A204.1 (cell line): ENCODE results near the gene PLEKHA1.

Experiments used
- FAIRE-seq: peaks from 2 replicates; lab custom pipeline; 2012; peaks lifted over from hg19 to GRCh38; lab: Jason Lieb, UNC

The PLEKHA1 gene

DNA sequence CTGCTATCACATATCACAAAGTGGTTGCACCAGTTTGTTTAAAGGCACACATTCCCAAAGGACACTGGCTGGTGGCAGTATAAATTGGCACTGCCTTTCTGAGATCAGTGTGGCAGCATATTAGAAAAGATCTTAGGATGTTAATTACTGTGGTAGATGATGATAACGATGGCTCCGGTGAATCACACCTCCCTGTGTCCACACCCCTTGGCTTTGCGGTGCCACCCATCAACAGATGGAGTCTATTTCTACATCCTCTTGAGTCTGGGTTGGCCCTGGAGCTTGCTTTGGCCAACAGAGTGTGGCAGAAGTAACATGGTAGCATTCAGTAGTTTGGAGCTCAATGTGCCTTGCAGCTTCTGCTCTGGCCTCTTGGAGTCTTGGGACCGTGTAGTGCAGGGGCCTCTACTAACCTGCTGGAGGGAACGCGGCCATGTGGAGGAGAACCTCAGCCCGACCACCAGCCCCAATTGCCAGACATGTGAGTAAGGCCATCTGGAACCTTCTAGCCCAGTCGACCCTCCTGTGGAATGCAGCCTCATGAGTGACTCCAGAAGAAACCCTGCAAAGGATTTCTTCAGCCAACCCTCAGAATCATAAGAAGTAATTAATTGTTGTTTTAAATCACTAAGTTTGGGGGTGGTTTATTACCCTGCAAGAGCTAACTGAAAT lies 27.2 kb upstream of the PLEKHA1 start:
- FAIRE-seq: no peak

DNA sequence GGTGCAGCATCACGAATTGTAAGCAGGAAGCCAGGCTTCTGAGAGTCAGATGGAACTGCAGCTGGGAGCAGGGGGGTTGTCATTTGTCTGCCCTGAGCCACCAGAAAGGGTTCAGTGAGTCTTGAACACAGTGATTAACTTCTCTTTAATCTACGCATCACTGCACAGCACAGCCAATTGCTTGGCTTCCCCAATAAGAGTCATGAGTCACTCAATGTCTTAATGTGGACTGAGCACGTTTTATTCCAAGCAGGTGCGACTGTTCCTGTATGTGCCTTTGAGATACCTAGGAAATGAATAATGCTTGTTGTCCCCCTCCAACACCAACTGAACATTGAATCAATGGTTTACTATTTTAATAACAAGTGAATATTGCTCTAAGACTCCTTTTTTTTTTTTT lies 26.0 kb upstream of the PLEKHA1 start:
- no peak for FAIRE-seq

GRCh38 chr10:122348935-122349361 lies 25.6 kb upstream of the PLEKHA1 start:
- no peak for FAIRE-seq

- no peak for FAIRE-seq
Measured at GRCh38 chr10:122349758-122350369, 24.6 kb upstream of the PLEKHA1 start.

DNA sequence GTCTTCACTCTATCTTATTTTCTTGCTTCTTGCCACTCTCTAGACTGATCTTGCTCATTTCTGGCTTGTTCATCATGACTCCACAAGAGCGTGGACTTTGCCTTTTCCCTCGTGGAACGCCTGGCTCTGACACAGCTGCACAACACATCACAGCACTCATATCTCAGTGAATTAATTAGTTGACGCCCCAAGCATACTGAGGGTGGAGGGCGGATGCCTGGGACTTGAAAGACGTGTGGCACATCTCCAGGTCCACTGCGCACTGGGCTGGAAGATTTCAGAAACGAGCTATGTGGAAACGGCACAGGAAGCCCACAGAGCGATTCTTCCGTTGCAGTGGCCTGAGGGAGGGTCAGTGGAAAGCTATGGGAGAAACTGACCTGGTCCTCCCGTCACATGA lies 23.6 kb upstream of the PLEKHA1 start:
- FAIRE-seq: no peak

GRCh38 chr10:122352817-122353525 lies 21.5 kb upstream of the PLEKHA1 start:
- FAIRE-seq: no peak

- no peak for FAIRE-seq
Measured at GRCh38 chr10:122354383-122354782, 20.1 kb upstream of the PLEKHA1 start.

- no peak for FAIRE-seq
Measured at GRCh38 chr10:122357685-122358084, 16.8 kb upstream of the PLEKHA1 start.

DNA sequence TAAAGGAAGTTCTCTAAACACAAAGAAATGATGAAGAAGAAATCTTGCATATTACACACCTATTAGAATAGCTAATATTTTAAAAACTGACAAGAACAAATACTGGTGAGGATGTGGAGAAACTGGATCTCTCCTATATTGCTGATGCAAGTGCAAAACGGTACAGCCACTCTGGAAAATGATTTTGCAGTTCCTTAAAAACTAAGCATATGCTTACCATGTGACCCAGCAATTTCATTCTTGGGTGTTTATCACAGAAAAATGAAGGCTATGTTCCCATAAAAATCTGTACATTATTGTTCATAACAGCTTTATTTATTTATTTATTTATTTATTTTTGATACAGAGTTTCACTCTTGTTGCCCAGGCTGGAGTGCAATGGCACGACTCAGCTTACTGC lies 14.9 kb upstream of the PLEKHA1 start:
- FAIRE-seq: no peak

GRCh38 chr10:122361046-122361445 lies 13.5 kb upstream of the PLEKHA1 start:
- no peak for FAIRE-seq

- no peak for FAIRE-seq
Measured at GRCh38 chr10:122362031-122362592, 12.4 kb upstream of the PLEKHA1 start.

DNA sequence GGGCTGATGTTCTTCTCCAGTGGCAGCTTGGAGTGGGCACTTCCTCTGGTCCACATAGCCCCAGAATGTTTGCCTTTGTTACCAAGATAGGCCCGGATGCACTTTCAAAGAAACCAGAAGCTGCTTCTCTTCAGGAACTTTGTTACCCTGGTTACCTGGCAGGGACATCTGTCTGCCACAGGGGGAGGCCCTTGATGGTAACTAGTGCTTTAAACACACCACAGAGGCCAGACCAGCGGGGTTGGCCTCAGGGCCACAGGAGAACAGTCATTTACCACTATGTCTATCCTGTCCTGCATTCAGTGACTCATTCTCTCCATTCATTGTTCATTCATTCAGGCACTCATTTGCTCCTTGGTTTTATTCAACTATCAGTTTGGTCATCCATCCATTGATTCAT lies 11.9 kb upstream of the PLEKHA1 start:
- FAIRE-seq: no peak

DNA sequence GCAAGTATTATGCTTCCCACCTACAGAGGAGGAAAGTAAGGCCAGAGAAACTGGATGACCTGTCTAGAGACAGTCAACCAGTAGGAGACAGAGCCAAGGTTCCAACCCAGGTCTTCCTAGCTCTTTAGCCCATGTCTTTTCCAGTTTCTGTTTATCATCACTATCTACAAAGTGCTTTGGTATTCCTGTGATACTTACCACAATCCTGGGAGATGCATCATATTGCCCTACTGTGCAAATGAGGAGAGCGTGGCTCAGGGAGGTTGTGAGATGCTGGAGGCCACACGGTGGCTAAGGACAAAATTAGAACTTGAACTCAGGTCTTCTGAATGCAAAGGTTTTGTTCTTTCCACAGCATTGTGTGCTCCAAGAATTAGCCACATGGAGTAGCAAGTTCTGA lies 11.2 kb upstream of the PLEKHA1 start:
- FAIRE-seq: no peak

DNA sequence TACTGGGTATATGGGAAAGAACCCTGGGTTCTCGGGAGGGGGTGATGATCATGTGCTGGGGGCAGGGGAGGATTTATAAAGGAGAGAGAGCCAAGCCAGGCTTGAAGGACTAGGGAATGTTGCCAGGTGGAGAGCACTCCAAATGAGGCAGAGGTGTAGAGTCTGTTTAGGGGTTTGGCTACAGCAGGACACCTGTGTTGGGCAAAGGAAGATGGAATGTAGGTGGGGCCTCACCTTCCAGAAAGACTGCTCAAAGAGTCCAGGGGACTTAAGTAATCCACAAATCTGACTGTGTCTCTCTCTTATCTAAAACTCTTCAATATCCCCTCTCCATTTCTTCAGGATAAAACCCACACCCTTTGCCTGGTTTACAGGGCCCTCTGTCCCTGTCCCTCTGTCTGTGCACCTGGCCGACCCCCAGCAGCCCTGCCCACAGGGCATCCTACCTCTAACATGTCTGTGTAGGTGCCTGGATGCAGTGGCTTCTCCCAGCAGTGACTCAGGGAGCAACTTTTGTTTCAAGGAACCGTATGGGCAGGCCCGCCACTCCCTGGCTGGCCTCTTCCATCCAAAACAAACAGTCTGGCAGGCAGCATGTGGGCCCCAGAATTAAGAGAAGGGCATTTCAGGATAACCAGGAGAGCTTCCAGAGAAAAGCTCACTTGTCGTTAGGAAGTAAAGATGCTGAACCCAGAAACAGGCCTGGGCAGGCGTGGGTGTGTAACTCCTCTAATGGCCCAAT lies 10.6 kb upstream of the PLEKHA1 start:
- FAIRE-seq: no peak

DNA sequence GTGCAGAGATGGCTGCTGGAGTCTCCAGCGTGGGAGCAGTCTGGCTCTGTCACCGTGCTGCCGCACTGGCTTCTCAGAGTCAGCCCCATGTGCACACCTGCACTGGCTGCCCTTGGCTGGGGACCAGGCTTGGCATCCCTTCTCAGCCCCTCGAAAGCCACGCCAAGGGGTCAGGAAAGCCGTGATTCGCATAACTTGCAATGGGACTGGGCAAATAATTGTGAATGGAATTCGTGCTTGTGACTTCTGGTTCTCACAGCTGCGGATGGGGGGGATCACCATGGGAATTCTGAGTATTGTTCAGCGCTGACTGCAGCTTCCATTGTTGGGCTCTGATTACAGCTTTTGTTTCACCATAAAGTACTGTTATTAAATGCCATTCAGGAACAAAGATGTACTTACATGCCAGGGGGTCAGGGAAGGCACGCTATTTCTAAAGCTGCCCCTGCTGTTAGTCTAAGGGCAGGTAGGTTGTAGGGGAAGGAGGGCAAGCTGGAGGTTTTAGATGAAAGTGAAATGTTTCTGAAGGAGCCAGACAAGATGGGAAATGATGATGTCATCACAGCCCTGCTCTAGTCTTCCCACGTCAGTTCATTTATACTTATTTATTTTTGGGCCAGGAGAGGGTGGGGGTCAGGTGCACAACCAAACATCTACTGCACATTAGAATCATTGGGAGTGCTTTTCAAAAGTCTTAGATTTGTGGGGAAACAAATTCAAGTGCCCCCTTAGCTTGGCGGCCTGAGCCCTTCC lies 5.8 kb upstream of the PLEKHA1 start:
- FAIRE-seq: no peak

GRCh38 chr10:122373108-122373507 lies 1.4 kb upstream of the PLEKHA1 start:
- FAIRE-seq: no peak

DNA sequence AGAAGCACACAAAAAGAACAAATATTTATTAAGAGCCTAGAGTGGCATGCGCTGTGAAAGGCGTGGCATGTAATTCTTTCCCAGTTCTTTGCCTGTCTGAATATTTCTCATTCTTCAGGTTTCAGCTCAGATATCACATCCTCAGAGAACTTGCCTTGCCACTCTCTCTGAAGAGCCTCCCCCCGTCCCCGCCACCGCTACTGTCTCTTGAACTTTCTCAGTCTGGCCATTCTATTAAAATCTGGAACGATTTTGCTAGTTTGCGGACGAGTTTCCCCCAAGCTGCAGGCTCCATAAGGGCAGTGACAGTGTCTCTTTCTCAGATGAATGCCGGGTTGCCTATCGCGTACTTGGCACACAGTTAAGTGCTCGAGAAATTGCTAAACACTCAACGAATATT lies 787 bp upstream of the PLEKHA1 start:
- FAIRE-seq: no peak

DNA sequence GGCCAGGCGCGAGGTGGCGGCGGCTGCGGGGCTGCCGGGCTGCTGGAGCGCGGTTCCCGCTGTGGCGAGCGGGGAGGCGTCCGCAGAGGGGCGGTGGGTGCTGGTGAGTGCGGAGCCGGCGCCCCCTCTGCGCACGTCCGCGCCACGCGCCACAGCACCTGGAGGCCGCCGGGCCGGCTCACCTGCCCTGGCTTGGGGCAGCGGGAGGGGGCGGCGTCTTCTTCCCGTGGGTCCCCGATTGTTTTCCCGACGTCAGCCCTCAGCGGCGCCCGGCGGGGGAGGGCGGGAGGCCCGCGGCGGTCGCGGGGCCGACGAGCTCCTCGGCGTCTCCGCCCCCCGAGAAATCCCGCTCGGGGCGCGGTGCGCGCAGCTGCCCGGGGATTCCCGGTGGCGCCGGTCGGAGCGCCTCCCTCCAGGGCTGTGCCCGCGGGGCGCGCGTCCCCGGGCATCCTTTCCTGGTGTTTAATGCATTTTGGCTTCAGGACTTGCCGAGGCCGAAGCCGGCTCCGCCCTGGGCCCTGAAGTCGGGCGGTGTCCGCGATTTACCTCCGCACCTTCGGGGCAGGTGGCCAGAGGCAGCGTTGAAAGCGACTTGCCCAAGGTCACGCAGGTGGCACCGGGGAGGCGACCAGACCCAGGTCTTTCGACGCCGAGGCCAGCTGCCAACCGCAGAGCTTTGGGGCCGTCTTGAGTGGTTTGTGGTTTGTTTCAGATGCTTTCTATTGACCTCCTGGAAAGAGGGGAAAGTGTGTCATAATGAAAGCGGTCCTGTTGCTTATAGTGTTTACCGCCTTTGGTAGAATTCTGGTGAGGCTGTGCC lies 561 bp downstream of the PLEKHA1 start:
- FAIRE-seq: no peak

- FAIRE-seq: no peak
Measured at GRCh38 chr10:122375679-122376160, 1.2 kb downstream of the PLEKHA1 start.

- FAIRE-seq: no peak
Measured at GRCh38 chr10:122376364-122376961, 2.0 kb downstream of the PLEKHA1 start.
